NCI-H748 (cell line): ENCODE results near the gene TOPAZ1.
A peak's percentile ranks its signal among the peaks of the same experiment; 100 is the strongest.
"Not testable (repeated sequence)": the region's sequence is repeated elsewhere in the genome, so short reads cannot be mapped to it uniquely, and the experiment has no call there.

Source experiments
- DNase-seq: peaks from one replicate; lab custom pipeline; 2025; ENCODE audit not compliant: unreplicated experiment; lab: John Stamatoyannopoulos, UW

The TOPAZ1 gene

GRCh38 chr3:44326515-44326914 is 84.8 kb downstream of the TOPAZ1 start:
- DNase-seq: no peak

DNA sequence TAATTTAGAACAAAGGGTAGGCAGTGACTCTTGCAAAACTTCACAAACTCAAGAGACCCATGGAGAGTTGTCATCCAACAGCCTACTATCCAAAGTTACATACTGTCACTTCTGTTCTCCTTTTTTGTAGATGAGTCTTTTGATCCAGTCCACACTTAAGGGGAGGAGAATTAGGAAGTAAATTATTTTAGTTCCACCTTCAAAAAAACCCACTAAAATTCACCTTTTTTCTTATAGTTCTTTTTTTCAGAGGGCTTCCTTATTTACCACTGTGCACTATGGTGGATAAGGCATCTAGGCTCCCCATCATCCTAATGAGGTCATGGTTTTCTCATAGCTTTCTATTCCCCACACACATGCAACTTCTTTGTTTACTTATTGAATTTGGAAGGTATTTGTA is 88.3 kb downstream of the TOPAZ1 start:
- no peak for DNase-seq

GRCh38 chr3:44330444-44330843 is 88.8 kb downstream of the TOPAZ1 start:
- no peak for DNase-seq

GRCh38 chr3:44334326-44334725 is 92.6 kb downstream of the TOPAZ1 start:
- no peak for DNase-seq

DNA sequence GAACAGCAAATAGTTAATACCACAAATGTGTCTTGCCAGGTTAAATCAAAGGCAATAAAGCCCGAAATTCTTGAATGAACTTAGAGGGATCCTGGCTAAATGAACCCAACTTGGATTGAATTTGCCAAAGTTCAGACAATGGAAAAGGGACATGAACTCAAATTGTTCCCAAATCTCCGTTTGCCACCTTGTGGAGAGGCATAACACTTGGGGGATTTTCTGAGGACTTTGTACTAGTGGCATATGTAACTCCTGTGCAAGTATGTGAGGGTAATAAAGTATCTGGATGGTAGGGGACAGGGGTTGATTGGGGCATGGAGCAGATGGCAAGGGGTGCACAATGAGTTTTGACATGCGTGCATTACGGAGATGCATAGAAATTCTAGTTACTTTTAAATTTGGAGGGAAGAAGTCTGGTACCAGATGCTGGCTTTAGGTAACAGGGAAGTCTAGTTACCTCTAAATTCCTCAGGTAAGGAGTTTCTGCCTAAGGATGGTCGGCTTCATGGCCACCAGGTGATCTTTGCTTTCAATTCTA is 95.6 kb downstream of the TOPAZ1 start:
- DNase-seq: no peak

DNA sequence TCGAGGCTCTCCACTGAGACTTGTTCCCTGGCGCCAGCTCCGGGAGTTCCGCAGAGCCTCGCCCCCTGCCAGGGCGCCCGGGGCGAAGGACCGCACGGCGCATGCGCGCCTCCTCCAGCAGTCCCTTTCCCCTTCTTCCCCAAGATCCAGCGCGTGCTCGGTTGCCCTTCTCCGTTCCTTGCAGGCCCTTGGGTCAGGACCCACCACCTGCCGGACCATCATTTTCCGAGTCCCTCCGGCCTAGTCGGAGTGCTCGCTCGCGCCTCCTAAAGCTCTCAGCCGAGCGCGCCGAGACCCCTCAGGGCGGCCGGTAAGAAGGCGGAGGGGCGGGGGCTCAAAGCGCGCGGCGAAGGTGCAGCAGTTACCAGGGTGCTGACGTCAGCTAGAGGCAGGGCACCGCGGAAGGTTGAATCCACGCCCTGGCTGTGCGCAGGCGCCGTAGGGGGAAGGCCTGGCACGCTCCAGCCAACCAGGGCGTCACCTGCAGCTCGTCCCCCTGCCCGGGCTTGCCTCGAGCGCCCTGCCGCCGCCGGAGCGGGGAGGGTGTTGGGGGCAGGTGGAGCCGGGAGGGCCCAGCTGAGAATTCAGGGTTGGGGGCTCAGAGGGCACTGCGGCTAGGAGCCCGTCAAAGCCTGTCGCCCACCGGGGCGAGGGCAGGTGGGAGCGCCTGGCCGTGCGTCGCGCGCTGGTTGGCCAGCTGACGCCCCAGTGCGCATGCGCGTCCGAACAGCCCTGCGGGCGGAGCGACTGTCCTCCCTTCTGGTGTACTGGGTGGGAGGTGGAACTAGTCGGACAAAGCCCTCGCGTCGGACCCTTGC is 96.5 kb downstream of the TOPAZ1 start, which contains the start of gene TCAIM:
TSS of gene TCAIM (plus strand) at position 757 of the 818 bp plus-strand sequence. CDS start 16,017 bp downstream, outside the sequence.
- peak; percentile 95 for DNase-seq

DNA sequence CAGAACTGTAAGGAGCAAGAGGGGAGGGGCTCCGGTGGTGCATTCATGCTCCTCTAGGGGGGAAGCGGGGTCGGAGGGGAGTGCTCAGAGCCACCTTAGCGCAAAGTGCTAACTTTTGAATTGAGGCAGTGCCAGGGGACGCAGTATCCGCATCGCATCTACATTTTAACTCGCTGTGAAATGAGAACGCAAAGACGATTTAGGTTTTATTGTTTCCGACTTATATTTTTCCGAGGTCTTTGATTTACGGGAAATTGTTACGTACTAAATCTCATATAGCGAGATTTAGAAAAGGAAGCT is 97.1 kb downstream of the TOPAZ1 start:
- no peak for DNase-seq

DNA sequence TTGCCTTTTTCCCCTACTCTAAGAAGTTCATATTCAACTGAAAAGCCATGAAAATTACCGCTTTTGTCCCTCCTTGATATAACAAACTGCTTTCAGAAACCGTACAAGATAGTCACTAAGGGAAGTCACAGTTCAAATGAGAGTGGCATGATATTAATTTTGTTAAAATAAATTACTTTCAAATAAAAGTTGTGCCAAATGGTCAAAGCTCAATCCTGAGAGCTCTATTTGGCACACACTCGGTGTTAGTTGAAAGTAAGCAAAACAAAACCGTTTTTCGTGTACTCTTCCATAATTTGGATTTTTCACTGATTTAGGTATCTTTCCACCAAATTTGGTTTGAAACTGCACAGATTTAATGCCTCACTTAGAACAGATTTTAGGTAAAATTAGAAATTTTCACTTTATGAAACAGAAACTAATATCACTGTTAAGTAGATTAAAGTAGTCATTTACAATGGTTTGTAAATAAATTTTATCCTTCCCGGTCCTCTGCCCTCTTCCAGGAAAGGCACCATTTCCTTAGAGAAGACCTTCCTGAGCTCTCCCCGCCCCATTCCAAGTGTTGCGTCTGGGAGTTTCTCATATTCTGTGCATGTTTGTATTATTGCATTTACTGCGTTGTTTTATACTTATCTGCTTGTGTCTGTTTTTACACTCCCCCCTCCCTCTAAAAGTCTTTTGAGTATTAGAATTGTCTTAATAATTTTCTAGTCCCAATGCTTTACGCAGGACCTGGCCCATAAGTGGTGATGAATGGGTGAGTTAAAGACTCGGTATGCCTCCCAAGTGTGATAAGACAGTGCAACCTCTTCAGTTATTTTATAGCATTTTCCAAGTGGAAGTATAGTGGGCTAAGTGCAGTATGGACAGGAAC is 97.7 kb downstream of the TOPAZ1 start:
- peak; percentile 19 for DNase-seq

- no peak for DNase-seq
Measured at GRCh38 chr3:44340058-44340395, 98.3 kb downstream of the TOPAZ1 start.

DNA sequence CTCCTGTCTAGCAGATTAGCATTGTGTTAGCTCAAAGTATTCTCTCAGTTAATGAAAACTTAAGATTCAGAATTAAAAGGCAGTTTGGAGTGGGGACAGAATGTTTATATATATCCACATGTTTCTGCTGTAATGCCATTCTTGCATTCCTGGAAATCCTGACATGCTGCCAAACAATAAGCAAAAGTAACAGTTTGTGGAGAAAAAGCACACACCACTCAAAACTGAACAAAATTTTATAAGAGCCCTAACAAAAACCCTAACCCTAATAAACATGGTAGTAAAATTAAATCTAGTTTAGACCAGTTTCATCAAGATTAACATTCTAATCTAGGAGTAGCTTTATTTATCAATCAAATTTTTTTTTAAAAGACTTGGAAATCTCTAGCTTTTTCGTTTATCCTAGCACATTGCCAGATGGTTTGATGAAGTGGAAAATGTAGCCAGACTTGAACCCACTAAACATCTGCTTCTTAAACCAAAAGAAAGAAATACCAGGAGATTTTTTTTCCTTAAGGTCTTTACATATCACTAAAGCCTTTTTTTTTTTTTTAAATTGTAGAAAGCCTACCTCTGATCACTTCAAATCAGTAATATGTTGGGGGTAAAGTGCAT is 100.6 kb downstream of the TOPAZ1 start:
- no peak for DNase-seq

DNA sequence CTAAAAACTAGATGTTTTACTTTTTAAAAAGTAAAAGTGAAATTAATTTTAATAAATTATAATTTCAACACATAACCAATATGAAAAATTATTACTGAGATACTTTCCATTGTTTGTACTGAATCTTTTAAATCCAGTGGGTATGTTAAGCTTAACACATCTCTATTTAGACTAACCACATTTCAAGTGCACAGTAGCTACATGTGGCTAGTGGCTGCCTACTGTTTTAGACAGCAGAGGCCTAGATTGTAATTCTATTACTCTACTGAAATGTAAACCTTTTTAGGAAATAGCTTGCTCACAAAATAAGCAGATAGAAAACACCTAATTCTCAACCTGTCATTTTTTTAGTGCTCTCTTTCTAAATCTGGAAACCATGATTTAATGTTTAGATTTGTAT is 101.7 kb downstream of the TOPAZ1 start:
- no peak for DNase-seq

- not testable (repeated sequence) for DNase-seq
Measured at GRCh38 chr3:44346590-44346989, 104.9 kb downstream of the TOPAZ1 start.

DNA sequence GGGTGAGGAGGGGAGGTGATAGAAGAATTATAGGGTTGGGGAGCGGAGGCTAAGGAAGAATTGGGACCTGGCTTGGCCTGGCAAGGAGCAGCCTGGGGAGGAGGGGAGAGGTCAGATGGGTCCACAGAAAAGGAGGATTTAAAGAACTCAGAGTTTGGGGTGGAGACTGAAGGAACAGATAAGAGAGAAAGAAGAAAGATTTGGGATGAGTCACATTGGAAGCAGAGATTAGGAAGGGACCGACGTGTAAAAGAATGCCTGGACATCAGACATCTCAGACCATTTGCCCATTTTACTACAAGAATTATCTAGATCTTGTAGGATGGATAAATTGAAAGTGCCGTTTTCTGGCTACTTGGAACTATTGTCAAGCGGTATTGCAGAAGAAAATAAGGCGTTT is 107.3 kb downstream of the TOPAZ1 start:
- no peak for DNase-seq

DNA sequence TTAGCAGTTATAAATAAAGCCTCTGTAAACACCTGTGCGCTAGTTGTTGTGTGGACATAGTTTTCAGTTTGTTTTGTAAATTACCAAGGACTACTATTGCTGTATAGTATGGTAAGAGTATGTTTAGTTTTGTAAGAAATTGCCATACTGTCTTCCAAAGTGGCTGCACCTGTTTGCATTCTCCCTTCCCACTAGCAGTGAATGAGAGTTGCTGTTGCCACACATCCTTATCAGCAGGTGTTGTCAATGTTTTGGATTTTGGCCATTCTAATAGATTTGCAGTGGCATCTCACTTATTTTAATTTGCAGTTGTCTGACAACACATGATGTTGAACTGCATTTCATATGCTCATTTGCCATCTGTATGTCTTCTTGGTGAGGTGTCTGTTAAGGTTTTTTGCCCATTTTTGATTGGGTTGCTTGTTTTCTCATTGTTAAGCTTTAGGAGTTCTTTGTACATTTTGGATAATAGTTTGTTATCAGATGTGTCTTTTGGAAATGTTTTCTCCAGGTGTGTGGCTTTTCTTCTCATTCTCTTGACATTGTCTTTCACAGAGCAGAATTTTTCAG is 111.8 kb downstream of the TOPAZ1 start:
- no peak for DNase-seq

DNA sequence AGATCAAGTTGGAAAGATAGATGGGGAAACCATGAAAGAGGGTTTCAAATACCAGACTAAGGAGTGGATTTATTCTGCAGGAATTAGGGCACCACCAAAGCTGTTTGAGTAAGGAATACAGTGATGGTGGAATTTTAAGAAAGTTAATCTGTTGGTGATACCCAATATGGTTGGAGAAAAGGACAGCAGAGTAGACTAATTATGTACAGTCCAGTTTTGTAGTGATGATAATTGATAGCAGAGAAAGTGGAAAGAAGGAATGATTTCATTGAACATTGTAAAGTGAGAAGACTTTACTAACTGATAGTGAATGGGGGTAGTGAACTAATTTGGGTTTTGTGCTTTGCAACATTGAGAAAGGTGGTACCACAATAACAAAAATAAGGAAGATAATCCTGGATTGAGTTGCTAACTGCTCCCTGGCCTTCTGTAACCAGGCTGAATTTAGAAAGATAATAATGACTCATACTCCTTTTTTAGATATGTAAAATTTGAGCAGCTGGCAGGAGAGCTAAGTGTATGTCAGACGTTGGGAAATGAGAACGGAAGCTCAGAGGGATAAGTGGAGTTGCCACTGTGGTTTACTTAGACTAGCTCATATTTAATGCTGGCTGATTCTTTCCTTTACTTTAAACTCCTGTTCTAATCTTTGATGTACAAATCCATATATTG is 113.8 kb downstream of the TOPAZ1 start:
- no peak for DNase-seq

- DNase-seq: no peak
Measured at GRCh38 chr3:44359146-44359751, 117.6 kb downstream of the TOPAZ1 start.

DNA sequence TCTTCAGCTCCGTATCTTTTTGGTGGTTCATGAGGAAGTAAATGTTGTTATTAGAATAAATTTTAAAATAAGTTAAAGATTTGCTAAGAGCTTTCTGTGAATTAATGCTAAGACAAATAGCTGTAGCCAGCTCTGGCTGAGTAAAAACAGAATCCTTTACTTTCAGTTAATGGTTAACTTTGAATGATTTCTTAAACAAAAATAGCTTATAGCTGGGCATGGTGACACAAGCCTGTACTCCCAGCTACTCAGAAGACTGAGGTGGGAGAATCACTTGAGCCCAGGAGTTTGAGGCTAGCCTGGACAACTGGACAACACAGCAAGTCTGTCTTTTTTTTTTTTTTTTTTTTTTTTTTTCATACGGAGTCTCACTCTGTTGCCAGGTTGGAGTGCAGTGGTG is 121.9 kb downstream of the TOPAZ1 start:
- no peak for DNase-seq

- DNase-seq: no peak
Measured at GRCh38 chr3:44365952-44366351, 124.3 kb downstream of the TOPAZ1 start.

- DNase-seq: no peak
Measured at GRCh38 chr3:44375450-44375849, 133.8 kb downstream of the TOPAZ1 start.
